Keratinocyte (primary cell): ENCODE data around the gene FILIP1. TPM values are rescaled to one million over a fixed set of nuclear protein-coding genes. Genes with fewer than 3 reads are reported as not detected.

Source experiments
- DNase-seq: peaks from one replicate; pipeline ENCODE4 v3.0.0-alpha.2; 2011; ENCODE audit warnings: low read depth, missing footprints, low spot score
- FAIRE-seq: peaks from 2 replicates; lab custom pipeline; 2011; peaks lifted over from hg19 to GRCh38; lab: Jason Lieb, UNC
- H2AFZ ChIP-seq: 2 replicates; pipeline ENCODE4 v1.6.0; 2012; ENCODE audit warnings: low read length, control low read depth, inconsistent platforms; ENCODE audit not compliant: control insufficient read depth
- H3K27ac ChIP-seq: 2 replicates; pipeline ENCODE4 v1.5.1; 2011; ENCODE audit warnings: low read length; ENCODE audit not compliant: control insufficient read depth, insufficient read depth
- H3K27me3 ChIP-seq: 3 replicates; pipeline ENCODE4 v1.6.0; 2011; ENCODE audit warnings: low read length; ENCODE audit not compliant: control insufficient read depth, insufficient read depth; ENCODE audit errors: extremely low read depth
- H3K36me3 ChIP-seq, 2 experiments: 2 replicates in 1 of 2; 3 replicates in 1 of 2; pipeline ENCODE4 v1.5.1; 2011; ENCODE audit warnings: low read length in 2 of 2, mild to moderate bottlenecking in 1 of 2; ENCODE audit not compliant: control insufficient read depth in 2 of 2, insufficient read depth in 2 of 2; ENCODE audit errors: extremely low read depth in 1 of 2
- H3K4me1 ChIP-seq: 3 replicates; pipeline ENCODE4 v1.5.1; 2011; ENCODE audit warnings: low read length; ENCODE audit not compliant: control insufficient read depth, insufficient read depth; ENCODE audit errors: extremely low read depth
- H3K4me2 ChIP-seq: 3 replicates; pipeline ENCODE4 v1.6.0; 2011; ENCODE audit warnings: low read depth, low read length; ENCODE audit not compliant: control insufficient read depth, insufficient read depth; ENCODE audit errors: extremely low read depth
- H3K4me3 ChIP-seq, 3 experiments: fragments of 200-600 bp in 1 of 3; sonication (generic) in 1 of 3; 2 replicates in 2 of 3; 3 replicates in 1 of 3; pipeline ENCODE4 v1.5.1; 2011 to 2016; ENCODE audit warnings: low read length in 3 of 3, mild to moderate bottlenecking in 3 of 3, control low read depth in 2 of 3, inconsistent platforms in 1 of 3, low read depth in 1 of 3, mixed read lengths in 1 of 3, mixed run types in 1 of 3, moderate library complexity in 1 of 3; ENCODE audit not compliant: control insufficient read depth in 2 of 3, insufficient read depth in 2 of 3; ENCODE audit errors: extremely low read depth in 1 of 3
- H3K79me2 ChIP-seq: 2 replicates; pipeline ENCODE4 v1.6.0; 2012; ENCODE audit warnings: low read length; ENCODE audit not compliant: control insufficient read depth, insufficient read depth
- H3K9ac ChIP-seq: 3 replicates; pipeline ENCODE4 v1.6.0; 2011; ENCODE audit warnings: low read length; ENCODE audit not compliant: control insufficient read depth, insufficient read depth; ENCODE audit errors: extremely low read depth
- H3K9me1 ChIP-seq: 3 replicates; pipeline ENCODE4 v1.6.0; 2011; ENCODE audit warnings: low read length; ENCODE audit not compliant: control insufficient read depth, insufficient read depth; ENCODE audit errors: extremely low read depth
- H3K9me3 ChIP-seq: 2 replicates; pipeline ENCODE4 v1.5.1; 2012; ENCODE audit warnings: low read depth, low read length; ENCODE audit not compliant: control insufficient read depth
- H4K20me1 ChIP-seq: 3 replicates; pipeline ENCODE4 v1.6.0; 2011; ENCODE audit warnings: low read length; ENCODE audit not compliant: control insufficient read depth, insufficient read depth; ENCODE audit errors: extremely low read depth
- EZH2 ChIP-seq: IDR thresholded peaks from one replicate; pipeline ENCODE4 v1.6.1; 2012; ENCODE audit warnings: inconsistent platforms, mild to moderate bottlenecking, low read length, moderate library complexity
- dilution Hi-C: fragments of 300-500 bp; cut with MboI; formaldehyde crosslinking; loops from one replicate; pipeline ENCODE4 v1.7.0; 2020; ENCODE audit warnings: low sequenced_read_pairs; ENCODE audit not compliant: extremely low pct_ligation_motif_present
- polyA plus RNA-seq, 5 experiments: library from polyadenylated mRNA; depleted of rRNA in 3 of 5; stranded (reverse) in 3 of 5; stranded (forward) in 1 of 5; unstranded in 1 of 5; fragments of >200 nt; gene quantifications; 1 replicate in 1 of 5; 2 replicates in 3 of 5; 3 replicates in 1 of 5; pipeline versions ENCODE4 v1.2.1 to v1.2.3, GENCODE V29; 2011 to 2012; ENCODE audit warnings: missing spikeins in 2 of 5, low read depth in 1 of 5, low replicate concordance in 1 of 5
- TF ChIP-seq, protein P1 (sequence below), 3 experiments: IDR thresholded peaks in 1 of 3; conservative IDR thresholded peaks in 1 of 3; optimal IDR thresholded peaks in 1 of 3; 2 replicates in 2 of 3; 3 replicates in 1 of 3; pipeline versions ENCODE3 to v1.5.1; 2011; ENCODE audit warnings: low read length in 3 of 3, mild to moderate bottlenecking in 3 of 3, moderate library complexity in 2 of 3, control low read depth in 1 of 3, inconsistent platforms in 1 of 3; ENCODE audit not compliant: insufficient read depth in 2 of 3; ENCODE audit errors: extremely low read depth in 1 of 3

Gene FILIP1
- polyA plus RNA-seq, 1 donor (not counting 4 experiments of a cell fraction or from before 2014, with no cell fraction given): 0.01 TPM

DNA sequence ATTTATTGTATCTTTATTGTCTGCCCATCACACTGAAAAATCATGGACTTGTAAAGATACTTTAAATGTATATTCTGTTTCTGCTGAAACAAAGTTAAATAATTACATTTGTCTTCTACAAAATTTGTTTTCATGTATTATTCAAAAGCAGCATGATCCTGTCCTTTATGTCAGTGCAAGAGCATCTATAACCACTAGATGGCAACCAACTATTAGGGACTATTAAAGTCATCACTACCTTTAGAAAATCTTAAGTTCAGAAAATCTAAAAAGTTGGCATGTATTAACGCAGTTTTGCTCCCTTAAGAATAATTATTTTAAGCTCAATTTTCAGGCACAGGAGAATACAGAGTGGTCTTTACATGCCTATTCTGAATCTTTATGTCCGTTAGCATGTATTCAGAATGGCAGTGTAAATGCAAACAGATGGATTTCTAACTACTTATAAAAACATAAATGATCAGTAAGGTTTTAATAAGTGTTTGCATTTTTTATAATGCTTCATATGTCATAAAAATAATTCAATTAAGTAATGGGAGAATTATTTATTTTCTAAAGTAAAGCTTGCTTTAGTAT, 226.8 kb downstream of the FILIP1 start:
- no peak overlapping the region for H3K27ac ChIP-seq
- H3K9me1 ChIP-seq: no peaks in the 10 kb centered on the region
- no peaks in the 10 kb centered on the region for H3K27me3 ChIP-seq
- H3K4me3 ChIP-seq: no peak overlapping the region
- peak; percentile 71 for FAIRE-seq
- H3K9ac ChIP-seq: no peak overlapping the region
- DNase-seq: no peak
- no peaks in the 10 kb centered on the region for H4K20me1 ChIP-seq
- dilution Hi-C loops: no loop called here
- peaks cover 43% of the 10 kb centered on the region for H3K79me2 ChIP-seq
- H3K36me3 ChIP-seq: peaks cover 0 to 3% of the 10 kb centered on the region in 2 experiments
- peaks cover 10% of the 10 kb centered on the region for H3K4me1 ChIP-seq
- H3K9me3 ChIP-seq: peaks cover under 1% of the 10 kb centered on the region
- no peak overlapping the region for H2AFZ ChIP-seq
- TF ChIP-seq, protein P1, sequence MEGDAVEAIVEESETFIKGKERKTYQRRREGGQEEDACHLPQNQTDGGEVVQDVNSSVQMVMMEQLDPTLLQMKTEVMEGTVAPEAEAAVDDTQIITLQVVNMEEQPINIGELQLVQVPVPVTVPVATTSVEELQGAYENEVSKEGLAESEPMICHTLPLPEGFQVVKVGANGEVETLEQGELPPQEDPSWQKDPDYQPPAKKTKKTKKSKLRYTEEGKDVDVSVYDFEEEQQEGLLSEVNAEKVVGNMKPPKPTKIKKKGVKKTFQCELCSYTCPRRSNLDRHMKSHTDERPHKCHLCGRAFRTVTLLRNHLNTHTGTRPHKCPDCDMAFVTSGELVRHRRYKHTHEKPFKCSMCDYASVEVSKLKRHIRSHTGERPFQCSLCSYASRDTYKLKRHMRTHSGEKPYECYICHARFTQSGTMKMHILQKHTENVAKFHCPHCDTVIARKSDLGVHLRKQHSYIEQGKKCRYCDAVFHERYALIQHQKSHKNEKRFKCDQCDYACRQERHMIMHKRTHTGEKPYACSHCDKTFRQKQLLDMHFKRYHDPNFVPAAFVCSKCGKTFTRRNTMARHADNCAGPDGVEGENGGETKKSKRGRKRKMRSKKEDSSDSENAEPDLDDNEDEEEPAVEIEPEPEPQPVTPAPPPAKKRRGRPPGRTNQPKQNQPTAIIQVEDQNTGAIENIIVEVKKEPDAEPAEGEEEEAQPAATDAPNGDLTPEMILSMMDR (optimal IDR thresholded peaks at IDR 0.05 in 1 of 3, IDR thresholded peaks at IDR 0.05 in 1 of 3, conservative IDR thresholded peaks at IDR 0.05 in 1 of 3; ENCODE audit: extremely low read depth in 1 of 3, insufficient read depth in 2 of 3, low read length in 3 of 3): peak in 2 of 3 experiments; percentile 55 to 64
- no peak for TF ChIP-seq EZH2
- H3K4me2 ChIP-seq: no peak overlapping the region

DNA sequence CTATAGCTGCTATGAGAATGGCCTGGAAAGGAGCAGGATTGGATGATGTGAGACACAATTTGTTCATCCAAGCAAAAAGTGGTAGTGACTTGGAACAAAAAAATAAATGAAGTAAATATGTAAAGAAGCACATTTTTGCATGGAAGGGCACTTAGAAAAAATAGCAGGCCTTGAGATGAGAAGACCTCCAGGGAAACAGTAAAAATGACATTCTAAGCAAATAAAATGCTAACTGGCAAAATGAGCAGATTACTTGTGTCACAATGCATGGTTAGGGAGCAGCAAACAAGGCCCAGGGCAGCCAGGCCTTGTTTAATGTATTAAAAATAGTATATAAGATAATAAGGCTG, 230.2 kb downstream of the FILIP1 start:
- Histone ChIP-seq H3K4me3 (no peak overlapping the region), H3K79me2 (peaks cover 17% of the 10 kb centered on the region), H2AFZ (no peak overlapping the region), H3K4me2 (no peak overlapping the region), H3K27ac (no peak overlapping the region), H3K36me3 (peaks cover 2 to 5% of the 10 kb centered on the region in 2 experiments), H3K9me1 (no peaks in the 10 kb centered on the region), H3K9me3 (no peaks in the 10 kb centered on the region), H3K9ac (no peak overlapping the region), H3K4me1 (peaks cover 6% of the 10 kb centered on the region), H4K20me1 (no peaks in the 10 kb centered on the region), H3K27me3 (no peaks in the 10 kb centered on the region)
- no peak for DNase-seq
- TF ChIP-seq, protein P1 (optimal IDR thresholded peaks at IDR 0.05 in 1 of 3, IDR thresholded peaks at IDR 0.05 in 1 of 3, conservative IDR thresholded peaks at IDR 0.05 in 1 of 3; ENCODE audit: extremely low read depth in 1 of 3, insufficient read depth in 2 of 3, low read length in 3 of 3): no peak
- TF ChIP-seq EZH2: no peak
- dilution Hi-C loops: no loop called here
- FAIRE-seq: no peak
